Measurements from ENCODE around the gene BABAM2. TPM values are rescaled to one million over a fixed set of nuclear protein-coding genes. Genes with fewer than 3 reads are reported as not detected.

BABAM2 gene
- total RNA-seq, 1 donor from 2014 or later = 35.3 TPM

- DNase-seq (ENCODE audit: low read depth) = no peak
- no peak overlapping the region for H3K4me3 ChIP-seq (ENCODE audit: low read depth, low read length)
- H3K27me3 ChIP-seq (ENCODE audit: control insufficient read depth, insufficient read depth, low read length) = no peaks in the 10 kb centered on the region
- H3K36me3 ChIP-seq (ENCODE audit: control insufficient read depth, insufficient read depth, low read length) = no peaks in the 10 kb centered on the region
- no peak for TF ChIP-seq CTCF (IDR thresholded peaks at IDR 0.05; ENCODE audit: insufficient read depth, low read length, poor library complexity, severe bottlenecking)
These were observed 282.8 kb downstream of the BABAM2 start for GRCh38 chr2:28173377-28173776.

GRCh38 chr2:28174211-28174610 lies 283.7 kb downstream of the BABAM2 start:
- H3K27me3 ChIP-seq (ENCODE audit: control insufficient read depth, insufficient read depth, low read length) = no peaks in the 10 kb centered on the region
- no peak for TF ChIP-seq CTCF (IDR thresholded peaks at IDR 0.05; ENCODE audit: insufficient read depth, low read length, poor library complexity, severe bottlenecking)
- no peak for DNase-seq (ENCODE audit: low read depth)

GRCh38 chr2:28175028-28175427 lies 284.5 kb downstream of the BABAM2 start:
- no peaks in the 10 kb centered on the region for H3K36me3 ChIP-seq (ENCODE audit: control insufficient read depth, insufficient read depth, low read length)
- TF ChIP-seq CTCF (IDR thresholded peaks at IDR 0.05; ENCODE audit: insufficient read depth, low read length, poor library complexity, severe bottlenecking) = no peak
- DNase-seq (ENCODE audit: low read depth) = no peak
- H3K4me3 ChIP-seq (ENCODE audit: low read depth, low read length) = no peak overlapping the region
- H3K27me3 ChIP-seq (ENCODE audit: control insufficient read depth, insufficient read depth, low read length) = no peaks in the 10 kb centered on the region

More at GRCh38 chr2:28174211-28174610, 283.7 kb downstream of the BABAM2 start:
- Histone ChIP-seq H3K36me3 (ENCODE audit: control insufficient read depth, insufficient read depth, low read length) (no peaks in the 10 kb centered on the region), H3K4me3 (ENCODE audit: low read depth, low read length) (no peak overlapping the region)

- H3K4me3 ChIP-seq (ENCODE audit: low read depth, low read length) = no peak overlapping the region
- H3K27me3 ChIP-seq (ENCODE audit: control insufficient read depth, insufficient read depth, low read length) = no peaks in the 10 kb centered on the region
- DNase-seq (ENCODE audit: low read depth) = no peak
- no peak for TF ChIP-seq CTCF (IDR thresholded peaks at IDR 0.05; ENCODE audit: insufficient read depth, low read length, poor library complexity, severe bottlenecking)
- no peaks in the 10 kb centered on the region for H3K36me3 ChIP-seq (ENCODE audit: control insufficient read depth, insufficient read depth, low read length)
These were observed 288.4 kb downstream of the BABAM2 start for GRCh38 chr2:28178946-28179345.

DNA sequence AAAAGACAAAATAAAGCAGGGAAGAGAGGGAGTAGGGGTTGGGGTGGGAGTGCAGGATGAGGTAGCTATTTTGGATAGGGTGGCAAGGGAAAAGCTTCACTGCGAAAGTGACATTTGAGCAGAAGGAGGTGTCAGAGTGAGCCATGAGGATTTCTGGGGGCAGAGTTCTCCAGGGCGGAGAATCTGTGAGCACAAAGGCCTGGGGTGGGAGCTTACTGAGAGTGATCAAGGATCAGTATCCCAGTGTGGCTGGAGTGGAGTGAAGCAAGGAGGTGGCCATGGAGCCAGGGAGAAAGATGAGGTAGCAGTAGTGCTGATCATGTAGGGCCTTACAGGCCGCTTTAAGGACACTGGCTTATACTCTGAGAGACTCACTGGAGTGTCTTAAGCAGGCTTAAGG lies 291.3 kb downstream of the BABAM2 start:
- Histone ChIP-seq H3K4me3 (ENCODE audit: low read depth, low read length) (no peak overlapping the region), H3K27me3 (ENCODE audit: control insufficient read depth, insufficient read depth, low read length) (no peaks in the 10 kb centered on the region), H3K36me3 (ENCODE audit: control insufficient read depth, insufficient read depth, low read length) (no peaks in the 10 kb centered on the region)
- no peak for TF ChIP-seq CTCF (IDR thresholded peaks at IDR 0.05; ENCODE audit: insufficient read depth, low read length, poor library complexity, severe bottlenecking)
- no peak for DNase-seq (ENCODE audit: low read depth)

DNA sequence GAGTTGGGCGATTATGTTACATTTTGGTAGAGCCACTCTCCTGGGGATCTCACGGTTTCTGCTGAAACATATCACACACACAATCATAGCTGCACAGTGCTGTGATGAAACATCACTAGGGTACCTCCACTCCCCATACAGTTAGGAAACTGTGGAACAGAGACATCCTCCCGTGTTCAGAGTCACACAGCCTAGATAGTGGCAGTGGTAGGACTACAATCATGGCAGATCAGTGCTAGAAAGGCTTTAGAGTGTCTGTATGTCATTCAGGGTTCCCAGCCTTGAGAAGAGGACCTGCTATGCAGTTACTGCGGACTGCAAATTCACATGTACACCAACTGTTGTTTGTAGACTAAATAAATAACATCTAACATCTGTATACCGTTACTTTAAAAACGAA lies 291.8 kb downstream of the BABAM2 start:
- Histone ChIP-seq H3K27me3 (ENCODE audit: control insufficient read depth, insufficient read depth, low read length) (no peaks in the 10 kb centered on the region), H3K36me3 (ENCODE audit: control insufficient read depth, insufficient read depth, low read length) (no peaks in the 10 kb centered on the region), H3K4me3 (ENCODE audit: low read depth, low read length) (no peak overlapping the region)
- no peak for TF ChIP-seq CTCF (IDR thresholded peaks at IDR 0.05; ENCODE audit: insufficient read depth, low read length, poor library complexity, severe bottlenecking)
- DNase-seq (ENCODE audit: low read depth) = no peak
